Esophagus muscularis mucosa (tissue), 4 donors: Measurements from ENCODE around the gene COG4. TPM values are rescaled to one million over a fixed set of nuclear protein-coding genes. Genes with fewer than 3 reads are reported as not detected.

ENCODE experiments used
- DNase-seq: peaks from one replicate; pipeline ENCODE4 v3.0.0-alpha.2; 2017; ENCODE audit errors: extremely low spot score
- H3K27ac ChIP-seq, 4 donors: fragments of 200-600 bp; sonication (generic); replicated peaks in 1 of 4; 1 replicate in 3 of 4; 2 replicates in 1 of 4; pipeline ENCODE4 v1.5.1; 2016 to 2019; ENCODE audit warnings: mild to moderate bottlenecking in 1 of 4
- H3K27me3 ChIP-seq, 4 donors: fragments of 200-600 bp; sonication (generic); one replicate each; pipeline versions ENCODE4 v1.5.1 to v1.6.0; 2016 to 2019
- H3K36me3 ChIP-seq, 4 donors: fragments of 200-600 bp; sonication (generic); one replicate each; pipeline ENCODE4 v1.5.1; 2016 to 2019
- H3K4me1 ChIP-seq, 4 donors: fragments of 200-600 bp; sonication (generic); one replicate each; pipeline ENCODE4 v1.5.1; 2016 to 2019
- H3K4me3 ChIP-seq, 4 donors: fragments of 200-600 bp; sonication (generic); 1 replicate in 2 of 4; 2 replicates in 2 of 4; pipeline ENCODE4 v1.5.1; 2016 to 2019; ENCODE audit warnings: mild to moderate bottlenecking in 4 of 4, moderate library complexity in 1 of 4
- H3K9me3 ChIP-seq, 4 donors: fragments of 200-600 bp; sonication (generic); 1 replicate in 3 of 4; 2 replicates in 1 of 4; pipeline ENCODE4 v1.5.1; 2016 to 2019
- CTCF ChIP-seq, 3 experiments: fragments of 200-600 bp in 2 of 3; fragments of 450-650 bp in 1 of 3; sonication (generic) in 2 of 3; IDR thresholded peaks; one replicate each; pipeline ENCODE4 v1.5.1; 2017 to 2019; ENCODE audit warnings: antibody characterized with exemption in 3 of 3, mild to moderate bottlenecking in 2 of 3, moderate library complexity in 1 of 3
- EP300 ChIP-seq: sonication (generic); formaldehyde crosslinking; IDR thresholded peaks from one replicate; pipeline ENCODE4 v1.6.1; 2017; ENCODE audit warnings: antibody characterized with exemption
- POLR2A ChIP-seq: fragments of 450-650 bp; IDR thresholded peaks from one replicate; pipeline ENCODE4 v1.6.1; 2017; ENCODE audit warnings: antibody characterized with exemption, moderate library complexity, mild to moderate bottlenecking, low read depth
- POLR2AphosphoS5 ChIP-seq, 2 donors: sonication (generic); formaldehyde crosslinking; IDR thresholded peaks; one replicate each; pipeline ENCODE4 v1.6.1; 2017; ENCODE audit warnings: antibody characterized with exemption in 2 of 2
- WGBS: methylation state at CpG from one replicate; pipeline ENCODE4 v1.1.5; 2018; 5-methylcytosine and 5-hydroxymethylcytosine counted together
- intact Hi-C: fragments of 100-400 bp; cut with DNase I; formaldehyde crosslinking; loops from one replicate; pipeline ENCODE4 v1.15.1; 2023
- small RNA-seq, 3 donors: library from RNA; depleted of rRNA; stranded (forward); fragments of <200 nt; gene quantifications; one replicate each; pipeline ENCODE3, GENCODE V24; 2016
- total RNA-seq, 4 donors: library from RNA; depleted of rRNA; stranded (reverse); fragments of >200 nt; gene quantifications; one replicate each; pipeline versions ENCODE4 v1.1.0 to v1.2.1, GENCODE V29; 2016

Gene COG4
- total RNA-seq, 4 donors from 2014 or later: 30.6 to 40.0 (median 35.8) TPM

GRCh38 chr16:70430667-70431536 is 92.5 kb downstream of the COG4 start:
- Histone ChIP-seq H3K36me3 (peaks cover 0 to 6% (median 2%) of the 10 kb centered on the region in 4 donors), H3K9me3 (no peaks in the 10 kb centered on the region), H3K27me3 (no peaks in the 10 kb centered on the region), H3K27ac (peak overlapping the region; percentile 46 to 74 (median 69)), H3K4me1 (peaks cover 80 to 84% (median 82%) of the 10 kb centered on the region in 4 donors), H3K4me3 (no peak overlapping the region)
- 31% methylated on average over 6 of the region's 11 CpGs for WGBS
- no peak for TF ChIP-seq EP300
- no peak for TF ChIP-seq POLR2AphosphoS5 (IDR thresholded peaks at IDR 0.05)
- TF ChIP-seq POLR2A: no peak
- TF ChIP-seq CTCF (IDR thresholded peaks at IDR 0.05): no peak
- DNase-seq: no peak
- intact Hi-C loops: no loop called here

Small RNAs within 50 kb of the gene (small RNA-seq; reads per million reads assigned to genes)
- gene RNU6-23P (0 to 0.17 (median 0) reads per million in 3 donors), gene RPS27P26 (0 reads per million in 3 donors), gene SNORD111 (466 to 788 (median 694) reads per million in 3 donors), gene SNORD111B (377 to 650 (median 546) reads per million in 3 donors)

Other genes starting within 250 kb of the COG4 start
- gene AARS1, start 234.0 kb downstream of the COG4 start, total RNA-seq: 100 to 1,000 TPM in 1 of 4 donors, 10 to 100 TPM in 3; 67.1 to 101 (median 87.2) TPM
- 10 to 100 TPM; 36.1 to 48.7 (median 41.1) TPM for gene DDX19B, start 224.4 kb downstream of the COG4 start, total RNA-seq
- gene DDX19A, start 176.7 kb downstream of the COG4 start, total RNA-seq: 10 to 100 TPM; 44.0 to 54.0 (median 52.8) TPM
- 10 to 100 TPM; 18.6 to 34.9 (median 27.2) TPM for gene ST3GAL2, start 84.5 kb downstream of the COG4 start, total RNA-seq
- gene FCSK, start 69.0 kb downstream of the COG4 start, total RNA-seq: 10 to 100 TPM in 3 of 4 donors, 1 to 10 TPM in 1; 8.3 to 13.7 (median 12.3) TPM
- gene SF3B3, start 262 bp upstream of the COG4 start, total RNA-seq: 10 to 100 TPM; 51.1 to 90.6 (median 66.2) TPM
- gene IL34, start 123.0 kb upstream of the COG4 start, total RNA-seq: 1 to 10 TPM; 1.7 to 4.7 (median 3.4) TPM
- 100 to 1,000 TPM in 2 of 4 donors, 10 to 100 TPM in 2; 74.9 to 238 (median 130) TPM for gene MTSS2, start 162.5 kb upstream of the COG4 start, total RNA-seq